AG09319 (cell line): Measurements from ENCODE around the gene CTPS2.
"Not testable (repeated sequence)": the region's sequence is repeated elsewhere in the genome, so short reads cannot be mapped to it uniquely, and the experiment has no call there.

Experiments used
- DNase-seq: peaks from one replicate; pipeline ENCODE4 v3.0.0-alpha.2; 2010; ENCODE audit warnings: low read depth; ENCODE audit errors: extremely low read depth
- CTCF ChIP-seq: IDR thresholded peaks from 2 replicates; pipeline ENCODE4 v1.5.1; 2011; ENCODE audit warnings: low read depth, mild to moderate bottlenecking, inconsistent platforms, low read length, moderate library complexity

Gene CTPS2

GRCh38 chrX:16579517-16579916 lies 133.0 kb downstream of the CTPS2 start:
- no peak for TF ChIP-seq CTCF
- DNase-seq, result no peak

- TF ChIP-seq CTCF, result no peak
- no peak for DNase-seq
These were observed 134.3 kb downstream of the CTPS2 start for GRCh38 chrX:16578218-16578617.

- DNase-seq, result no peak
- no peak for TF ChIP-seq CTCF
These were observed 134.9 kb downstream of the CTPS2 start for GRCh38 chrX:16577483-16578029.

GRCh38 chrX:16575388-16575787 lies 137.1 kb downstream of the CTPS2 start:
- DNase-seq, result not testable (repeated sequence)

GRCh38 chrX:16573781-16574180 lies 138.7 kb downstream of the CTPS2 start:
- TF ChIP-seq CTCF, result no peak
- no peak for DNase-seq

GRCh38 chrX:16567681-16568080 lies 144.8 kb downstream of the CTPS2 start:
- TF ChIP-seq CTCF, result no peak

GRCh38 chrX:16566571-16566970 lies 145.9 kb downstream of the CTPS2 start:
- TF ChIP-seq CTCF, result no peak
- DNase-seq, result no peak

More at GRCh38 chrX:16567681-16568080, 144.8 kb downstream of the CTPS2 start:
- DNase-seq, result no peak

- TF ChIP-seq CTCF, result no peak
These were observed 152.3 kb downstream of the CTPS2 start for GRCh38 chrX:16560173-16560572.

More at GRCh38 chrX:16560173-16560572, 152.3 kb downstream of the CTPS2 start:
- no peak for DNase-seq
